HL-60 (cell line): ENCODE measurements around the gene DYTN.

ENCODE experiments used
- DNase-seq, 2 experiments: peaks; one replicate each; pipeline ENCODE4 v3.0.0-alpha.2; 2010 to 2020; ENCODE audit warnings: low read depth in 1 of 2, low spot score in 1 of 2
- H3K27ac ChIP-seq: fragments of 250-450 bp; sonication (Bioruptor Pico); replicated peaks from 2 replicates; pipeline ENCODE4 v1.5.1; 2020; ENCODE audit warnings: mild to moderate bottlenecking, moderate library complexity
- H3K27me3 ChIP-seq: fragments of 250-450 bp; sonication (Bioruptor Pico); 2 replicates; pipeline ENCODE4 v1.5.1; 2021; ENCODE audit warnings: mild to moderate bottlenecking, moderate library complexity; ENCODE audit not compliant: insufficient read depth, poor library complexity, severe bottlenecking
- H3K4me3 ChIP-seq: replicated peaks from 2 replicates; pipeline ENCODE4 v1.5.1; 2011; ENCODE audit warnings: mild to moderate bottlenecking, control low read depth, low read length; ENCODE audit not compliant: insufficient read depth
- CTCF ChIP-seq: IDR thresholded peaks from one replicate; pipeline ENCODE4 v1.5.1; 2011; ENCODE audit warnings: low read length, control low read depth, inconsistent platforms; ENCODE audit not compliant: insufficient read depth
- GABPA ChIP-seq: IDR thresholded peaks from 2 replicates; pipeline ENCODE4 v1.6.1; 2012; ENCODE audit warnings: low read depth
- POLR2AphosphoS5 ChIP-seq: IDR thresholded peaks from 2 replicates; pipeline ENCODE4 v1.6.1; 2012; ENCODE audit warnings: low read depth
- REST ChIP-seq: IDR thresholded peaks from 2 replicates; pipeline ENCODE4 v1.6.1; 2012; ENCODE audit warnings: low read depth; ENCODE audit not compliant: insufficient replicate concordance
- SPI1 ChIP-seq: IDR thresholded peaks from 2 replicates; pipeline ENCODE4 v1.6.1; 2012; ENCODE audit warnings: low read depth, mild to moderate bottlenecking, borderline replicate concordance

DYTN gene

GRCh38 chr2:206619011-206619410, 99.2 kb downstream of the DYTN start:
- no peak for DNase-seq
- TF ChIP-seq POLR2AphosphoS5 = no peak
- no peak for TF ChIP-seq SPI1
- no peak for TF ChIP-seq REST
- TF ChIP-seq CTCF = no peak
- no peak for TF ChIP-seq GABPA
- Histone ChIP-seq H3K4me3 (no peak overlapping the region), H3K27ac (no peak overlapping the region), H3K27me3 (peaks cover 4% of the 10 kb centered on the region)

GRCh38 chr2:206616151-206616550, 102.0 kb downstream of the DYTN start:
- no peak for TF ChIP-seq POLR2AphosphoS5
- TF ChIP-seq SPI1 = no peak
- TF ChIP-seq GABPA = no peak
- no peak for TF ChIP-seq CTCF
- no peak for TF ChIP-seq REST
- no peak for DNase-seq

GRCh38 chr2:206615417-206616089, 102.6 kb downstream of the DYTN start:
- no peak for TF ChIP-seq SPI1
- H3K27me3 ChIP-seq = no peaks in the 10 kb centered on the region
- no peak for DNase-seq

More at GRCh38 chr2:206616151-206616550, 102.0 kb downstream of the DYTN start:
- no peak overlapping the region for H3K27ac ChIP-seq
- H3K4me3 ChIP-seq = no peak overlapping the region
- H3K27me3 ChIP-seq = no peaks in the 10 kb centered on the region

GRCh38 chr2:206614811-206615210, 103.4 kb downstream of the DYTN start:
- no peak overlapping the region for H3K27ac ChIP-seq
- no peak for TF ChIP-seq SPI1
- TF ChIP-seq POLR2AphosphoS5 = no peak
- no peak for TF ChIP-seq CTCF
- TF ChIP-seq GABPA = no peak
- TF ChIP-seq REST = no peak
- H3K27me3 ChIP-seq = no peaks in the 10 kb centered on the region
- H3K4me3 ChIP-seq = no peak overlapping the region
- peak in 1 of 2 experiments; percentile 2 for DNase-seq

More at GRCh38 chr2:206615417-206616089, 102.6 kb downstream of the DYTN start:
- Histone ChIP-seq H3K27ac (no peak overlapping the region), H3K4me3 (no peak overlapping the region)
